HUDEP-2 (cell line): ENCODE results near the gene KANSL1.

Source experiments
- DNase-seq, 76 experiments: peaks; one replicate each; lab custom pipeline; 2025; ENCODE audit not compliant: unreplicated experiment in 76 of 76; lab: John Stamatoyannopoulos, UW

The KANSL1 gene

DNA sequence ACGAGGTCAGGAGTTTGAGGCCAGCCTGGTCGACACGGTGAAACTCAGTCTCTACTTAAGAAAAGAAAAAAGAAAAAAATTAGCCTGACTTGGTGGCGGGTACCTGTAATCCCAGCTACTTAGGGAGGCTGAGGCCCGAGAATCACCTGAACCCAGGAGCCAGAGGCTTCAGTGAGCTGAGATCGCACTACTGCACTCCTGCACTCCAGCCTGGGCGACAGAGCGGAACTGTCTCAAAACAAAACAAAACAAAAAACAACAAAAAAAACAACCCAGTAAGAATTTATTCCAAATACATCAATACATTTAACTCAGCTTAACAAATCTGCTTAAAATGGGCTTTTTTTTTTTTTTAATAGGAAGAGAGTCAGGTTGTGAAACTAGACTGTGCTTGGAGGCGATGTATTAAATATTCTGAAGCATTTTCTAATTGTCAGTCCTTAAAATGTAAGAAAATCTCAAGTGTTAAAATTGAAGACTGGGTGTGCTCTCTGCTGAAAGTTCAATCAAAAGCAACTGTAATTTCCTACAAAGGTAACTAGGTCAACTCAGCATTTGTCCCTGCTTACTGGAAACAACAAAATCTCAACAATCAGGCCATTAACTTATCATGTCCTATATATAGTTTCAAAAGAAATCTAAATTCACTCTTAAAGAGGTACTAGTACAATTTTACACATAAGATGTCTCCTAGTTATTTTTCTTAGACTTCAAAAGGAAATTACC, 23.2 kb downstream of the KANSL1 start:
- no peak for DNase-seq

DNA sequence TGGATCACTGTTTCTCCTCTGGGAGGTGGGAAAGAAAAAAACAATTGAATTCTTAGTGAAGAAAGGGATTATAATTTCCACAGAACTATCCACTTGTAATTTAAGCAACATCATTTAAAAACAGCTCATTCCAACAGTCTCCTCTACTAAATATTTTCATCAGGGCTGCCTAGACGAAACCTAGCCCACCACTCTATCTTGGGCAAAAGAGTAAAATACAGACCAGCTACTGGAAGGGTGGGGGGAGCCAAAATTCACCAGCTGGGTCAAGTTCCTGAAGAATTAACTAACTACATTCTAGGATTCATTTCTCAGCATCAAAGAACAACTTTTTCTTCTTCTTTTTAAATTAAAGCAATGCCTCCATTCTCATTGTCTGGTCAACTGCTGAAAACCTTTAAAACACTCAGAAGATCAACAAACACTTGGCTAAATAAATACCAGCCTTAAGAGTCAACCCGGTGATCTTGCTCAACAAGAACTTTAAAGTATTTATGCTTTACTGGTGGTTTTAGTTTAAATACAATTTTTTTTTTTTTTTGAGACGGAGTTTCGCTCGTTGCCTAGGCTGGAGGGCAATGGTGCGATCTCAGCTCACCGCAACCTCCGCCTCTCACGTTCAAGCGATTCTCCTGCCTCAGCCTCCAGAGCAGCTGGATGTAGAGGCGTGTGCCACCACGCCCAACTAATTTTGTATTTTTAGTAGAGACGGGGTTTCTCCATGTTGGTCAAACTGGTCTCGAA, 25.2 kb downstream of the KANSL1 start:
- DNase-seq = no peak

DNA sequence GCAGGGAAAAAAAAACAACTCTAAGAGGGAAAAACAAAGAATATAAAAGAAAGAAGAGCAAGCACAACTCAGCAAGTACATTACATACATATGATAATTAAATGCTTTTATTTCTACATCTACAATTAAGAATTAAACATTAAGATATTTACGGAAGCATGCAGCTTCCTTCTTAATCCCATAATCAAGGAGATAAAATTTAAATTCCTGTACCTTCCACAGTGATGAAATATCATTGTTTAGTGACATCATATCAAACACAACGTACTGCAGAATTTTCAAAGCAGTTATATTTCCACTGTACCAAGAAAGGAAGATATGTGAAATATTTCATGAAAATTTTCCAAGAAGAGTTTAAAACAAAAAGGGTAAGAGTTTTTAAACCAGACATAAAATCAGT, 26.0 kb downstream of the KANSL1 start:
- no peak for DNase-seq

DNA sequence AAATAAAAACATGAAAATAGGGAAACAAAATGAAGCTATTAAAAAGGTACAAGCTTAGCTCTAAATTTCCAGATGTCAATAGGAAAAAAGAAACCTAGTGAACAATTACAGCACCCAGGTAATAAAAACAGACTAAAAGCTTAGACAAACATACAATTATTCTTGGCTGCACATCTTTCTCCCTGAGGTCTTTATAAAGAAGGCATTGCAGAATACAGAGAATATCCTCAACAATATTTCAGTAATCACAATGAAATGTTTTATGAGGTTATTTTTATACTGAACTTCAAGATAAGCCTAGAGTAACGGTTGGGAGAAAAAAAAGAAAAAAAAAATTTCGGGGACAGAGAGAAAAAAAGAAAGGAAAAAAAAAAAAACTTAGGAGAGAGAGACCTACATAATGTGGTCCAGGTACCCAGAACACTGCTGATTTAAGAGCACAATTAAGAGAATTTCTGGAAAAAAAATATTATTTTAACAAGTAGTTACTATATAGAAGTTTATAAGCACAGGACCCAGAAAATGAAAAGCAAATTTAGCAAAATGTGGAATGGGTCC, 26.5 kb downstream of the KANSL1 start:
- DNase-seq = no peak

DNA sequence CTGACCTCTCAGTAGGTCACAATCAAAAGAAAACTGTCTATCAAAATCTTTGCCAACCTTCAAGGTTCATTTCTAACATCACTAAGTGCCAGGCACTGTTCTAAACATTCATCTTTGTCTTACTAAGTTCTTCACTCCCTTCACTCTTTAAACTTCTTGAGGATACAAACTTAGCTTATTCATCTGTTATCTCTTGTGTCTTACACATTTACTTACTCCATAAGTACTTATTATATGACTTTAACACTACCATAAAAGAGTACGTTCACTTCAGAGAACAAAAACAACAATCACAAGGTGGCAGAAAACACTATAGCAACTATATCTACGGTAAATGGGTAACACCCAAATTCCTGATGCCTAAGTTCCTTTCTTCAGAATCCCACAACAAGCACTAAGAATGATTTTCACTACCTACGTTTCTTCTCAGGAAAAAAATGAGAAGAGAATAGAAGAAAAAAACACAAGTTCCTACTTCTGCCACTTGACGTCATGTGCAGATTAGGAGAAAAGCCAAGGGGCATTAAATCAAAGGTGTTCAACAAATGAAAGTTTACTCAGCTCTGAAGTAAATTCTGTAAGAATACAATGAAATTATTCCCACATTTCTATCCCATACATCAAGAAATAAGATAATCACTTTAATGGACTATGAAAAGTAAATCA, 29.2 kb downstream of the KANSL1 start:
- no peak for DNase-seq

DNA sequence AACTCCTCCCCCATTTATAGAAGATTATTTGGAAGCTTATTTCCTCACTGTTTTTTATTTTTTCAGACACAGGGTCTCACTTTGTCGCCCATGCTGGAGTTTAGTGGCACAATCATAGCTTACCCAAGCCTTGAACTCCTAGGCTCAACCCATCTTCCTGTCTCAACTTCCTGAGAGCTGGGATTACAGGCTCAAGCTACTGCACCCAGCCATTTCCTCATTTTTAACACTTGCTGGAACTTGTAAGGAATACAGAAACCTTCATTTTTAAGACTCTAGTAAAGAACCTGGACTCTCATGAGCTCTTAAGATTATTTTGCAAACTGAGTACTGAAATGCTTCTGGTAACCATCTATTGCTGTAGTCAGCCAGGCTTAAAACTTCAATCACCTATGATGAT, 29.9 kb downstream of the KANSL1 start:
- DNase-seq = no peak

DNA sequence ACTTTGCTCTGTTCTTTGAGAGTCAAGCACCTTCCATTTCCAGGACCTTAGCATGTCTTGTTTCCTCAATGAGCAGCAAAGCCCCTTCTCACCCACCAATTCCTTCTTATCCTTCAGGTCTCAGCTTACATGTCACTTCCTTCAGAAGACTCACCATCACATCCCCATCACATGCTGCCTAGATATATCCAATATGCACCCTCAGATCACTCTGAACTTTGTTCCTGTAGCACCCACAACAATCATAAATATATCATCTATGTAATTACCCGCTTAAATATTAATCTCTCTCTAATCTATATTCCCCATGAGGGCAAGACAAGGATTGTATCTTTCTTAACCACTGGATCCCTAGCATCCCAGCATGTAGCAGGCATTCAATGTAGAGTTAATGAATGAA, 30.4 kb downstream of the KANSL1 start:
- no peak for DNase-seq

DNA sequence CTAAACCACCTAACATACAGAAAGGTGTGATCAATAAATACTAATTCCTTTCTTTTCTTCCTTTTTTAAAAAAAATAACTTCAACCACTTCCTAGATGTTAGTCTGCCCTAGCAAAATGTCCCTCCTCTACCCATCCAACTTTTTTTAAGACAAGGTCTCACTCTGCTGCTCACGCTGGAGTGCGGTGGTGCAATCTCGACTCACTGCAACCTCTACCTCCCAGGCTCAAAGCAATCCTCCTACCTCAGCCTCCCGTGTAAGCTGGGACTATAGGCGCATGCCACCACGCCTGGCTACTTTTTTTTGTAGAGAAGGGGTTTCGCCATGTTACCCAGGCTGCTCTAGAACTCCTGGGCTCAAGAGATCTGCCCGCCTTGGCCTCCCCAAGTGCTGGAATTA, 33.1 kb downstream of the KANSL1 start:
- DNase-seq = no peak

DNA sequence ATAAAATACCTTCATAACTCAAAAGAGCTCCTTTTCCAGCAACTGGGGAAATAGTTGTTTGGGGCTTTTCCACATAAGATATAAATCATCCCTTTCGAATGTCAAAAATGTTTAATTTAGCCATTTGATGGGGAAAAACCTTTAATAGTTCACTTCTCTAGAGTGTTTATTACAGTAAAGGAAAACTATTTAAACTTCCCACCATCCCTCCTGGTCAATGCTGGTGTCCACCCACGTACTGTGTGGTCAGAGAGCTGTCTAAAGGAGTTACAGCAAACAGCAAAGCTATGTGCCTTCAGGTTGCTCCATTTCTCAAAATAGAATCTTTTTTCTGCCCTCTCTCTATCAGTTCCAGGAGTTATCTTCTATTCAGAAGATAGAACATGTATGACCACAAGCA, 33.5 kb downstream of the KANSL1 start:
- no peak for DNase-seq

DNA sequence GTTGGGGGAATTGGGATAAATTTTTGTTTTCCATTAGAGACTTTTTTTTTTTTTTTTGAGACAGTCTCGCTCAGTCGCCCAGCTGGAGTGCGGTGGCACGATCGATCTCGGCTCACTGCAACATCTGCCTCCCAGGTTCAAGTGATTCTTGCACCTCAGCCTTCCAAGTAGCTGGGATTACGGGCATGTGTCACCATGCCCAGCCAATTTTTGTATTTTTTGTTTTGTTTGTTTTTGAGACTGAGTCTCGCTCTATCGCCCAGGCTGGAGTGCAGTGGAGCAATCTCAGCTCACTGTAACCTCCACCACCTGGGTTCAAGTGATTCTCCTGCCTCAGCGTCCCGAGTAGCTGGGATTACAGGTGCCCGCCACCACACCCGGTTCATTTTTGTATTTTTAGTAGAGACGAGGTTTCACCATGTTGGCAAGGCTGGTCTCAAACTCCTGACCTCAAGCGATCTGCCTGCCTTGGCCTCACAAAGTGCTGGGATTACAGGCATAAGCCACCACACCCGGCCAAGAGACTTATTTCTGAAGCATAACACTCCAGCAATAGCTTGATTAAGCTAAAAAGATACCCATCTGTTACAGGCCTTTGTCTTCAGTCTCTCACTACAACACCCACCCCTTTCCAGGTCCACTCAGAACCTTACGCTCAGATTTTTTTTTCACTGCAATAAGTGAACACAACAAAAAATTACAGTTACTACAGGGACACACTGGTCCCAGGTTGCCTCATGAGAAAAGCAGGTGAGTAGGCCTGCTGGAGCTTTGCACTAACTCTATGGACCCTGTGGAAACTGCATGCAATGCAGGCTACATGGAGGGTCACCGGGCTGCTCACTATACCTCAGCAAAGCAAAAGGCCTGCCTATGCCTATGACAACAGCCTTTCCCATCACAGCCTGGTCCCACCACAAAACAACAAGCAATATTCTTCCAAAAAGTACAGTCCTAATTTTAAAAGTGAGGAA, 34.6 kb downstream of the KANSL1 start:
- no peak for DNase-seq

DNA sequence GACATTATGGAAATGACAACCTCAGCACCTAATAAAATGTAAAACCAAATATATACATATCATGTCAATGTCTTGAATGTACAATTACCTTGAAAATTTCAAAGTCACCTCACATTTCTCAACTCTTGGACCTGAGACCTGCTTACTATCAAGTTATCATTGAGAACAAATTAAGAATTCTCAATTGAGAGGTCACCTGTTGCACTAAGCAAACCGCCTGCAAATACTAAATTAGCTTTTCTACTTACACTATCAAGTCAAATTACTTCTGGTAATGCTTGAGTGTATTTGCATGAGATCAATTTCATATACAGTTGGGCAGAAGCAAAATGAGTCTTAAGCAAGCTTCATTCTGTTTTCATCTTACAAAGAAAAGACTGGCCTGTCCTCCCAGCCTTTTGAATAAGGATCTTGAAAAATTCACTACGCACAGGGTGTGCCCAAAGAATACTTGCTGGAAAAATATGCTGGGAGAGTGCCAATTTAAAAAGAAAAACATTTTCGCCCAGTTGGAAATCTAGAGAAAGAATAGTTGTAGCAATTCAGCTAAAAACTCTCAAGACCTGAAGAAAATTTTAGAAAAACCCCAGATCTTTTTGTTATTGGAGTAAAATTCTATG, 35.7 kb downstream of the KANSL1 start:
- DNase-seq = no peak

DNA sequence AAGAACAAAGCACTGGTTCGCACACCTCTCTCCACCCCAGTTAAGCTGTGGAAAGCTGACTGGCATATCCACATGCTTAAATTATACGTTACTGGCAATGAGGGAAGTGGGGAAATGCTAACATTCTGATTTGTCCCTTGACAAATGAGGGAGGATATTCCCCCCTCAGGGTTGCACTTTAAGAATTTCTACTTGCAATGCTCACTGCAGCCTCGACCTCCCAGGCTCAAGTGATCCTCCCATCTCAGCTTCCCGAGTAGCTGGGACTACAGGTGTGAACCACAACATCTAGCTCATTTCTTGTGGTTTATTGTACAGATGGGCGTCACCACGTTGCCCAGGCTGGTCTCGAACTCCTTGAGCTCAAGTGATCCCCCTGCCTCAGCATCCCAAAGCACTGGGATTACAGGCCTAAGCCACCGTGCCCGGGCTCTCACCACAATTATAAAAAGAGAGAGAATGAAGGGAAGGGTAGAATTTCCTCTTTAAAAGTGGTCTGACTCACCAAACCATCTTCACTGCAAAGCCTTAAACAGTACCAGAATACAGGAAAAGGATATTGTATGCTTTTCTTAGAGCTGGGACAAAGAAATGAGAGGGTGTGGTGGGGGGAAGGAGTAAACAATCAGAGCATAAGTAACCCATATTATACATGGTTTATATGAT, 38.9 kb downstream of the KANSL1 start:
- no peak for DNase-seq

DNA sequence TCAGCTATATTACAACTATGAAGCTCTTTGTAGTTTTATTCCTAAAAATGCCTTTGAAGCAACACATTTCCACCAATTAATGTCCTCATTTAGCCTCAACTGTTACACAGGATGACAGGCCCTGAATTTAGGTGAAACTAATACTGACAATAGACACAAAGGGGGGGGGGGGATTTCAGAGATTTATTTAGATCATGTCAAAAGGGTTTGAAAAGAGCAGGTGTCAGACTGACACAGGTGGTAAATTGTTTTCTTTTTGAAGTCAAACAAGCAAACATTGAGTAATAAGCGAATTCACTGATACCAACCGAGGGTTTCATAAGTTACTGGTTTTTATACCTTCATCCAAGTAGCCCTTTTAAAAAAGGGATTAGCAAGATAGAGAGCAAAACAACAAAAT, 40.8 kb downstream of the KANSL1 start:
- no peak for DNase-seq

DNA sequence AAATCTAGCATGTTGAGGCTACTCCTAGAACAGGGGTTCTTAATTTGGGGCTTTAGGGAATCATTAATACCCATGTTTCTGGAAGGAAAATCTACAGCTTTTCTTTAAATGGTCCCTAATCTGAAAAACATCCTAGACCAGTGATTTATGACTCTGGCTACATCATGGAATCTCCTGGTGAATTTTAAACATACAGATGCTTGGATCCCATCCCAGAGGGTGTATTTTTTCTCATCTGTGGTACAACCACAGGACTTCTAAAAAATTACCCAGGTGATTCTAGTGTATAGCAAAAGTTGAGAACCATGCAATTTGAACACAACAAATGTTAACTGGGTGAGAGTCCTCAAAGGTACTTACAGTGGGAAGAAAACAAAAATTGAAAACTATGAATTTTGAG, 41.5 kb downstream of the KANSL1 start:
- DNase-seq = no peak

DNA sequence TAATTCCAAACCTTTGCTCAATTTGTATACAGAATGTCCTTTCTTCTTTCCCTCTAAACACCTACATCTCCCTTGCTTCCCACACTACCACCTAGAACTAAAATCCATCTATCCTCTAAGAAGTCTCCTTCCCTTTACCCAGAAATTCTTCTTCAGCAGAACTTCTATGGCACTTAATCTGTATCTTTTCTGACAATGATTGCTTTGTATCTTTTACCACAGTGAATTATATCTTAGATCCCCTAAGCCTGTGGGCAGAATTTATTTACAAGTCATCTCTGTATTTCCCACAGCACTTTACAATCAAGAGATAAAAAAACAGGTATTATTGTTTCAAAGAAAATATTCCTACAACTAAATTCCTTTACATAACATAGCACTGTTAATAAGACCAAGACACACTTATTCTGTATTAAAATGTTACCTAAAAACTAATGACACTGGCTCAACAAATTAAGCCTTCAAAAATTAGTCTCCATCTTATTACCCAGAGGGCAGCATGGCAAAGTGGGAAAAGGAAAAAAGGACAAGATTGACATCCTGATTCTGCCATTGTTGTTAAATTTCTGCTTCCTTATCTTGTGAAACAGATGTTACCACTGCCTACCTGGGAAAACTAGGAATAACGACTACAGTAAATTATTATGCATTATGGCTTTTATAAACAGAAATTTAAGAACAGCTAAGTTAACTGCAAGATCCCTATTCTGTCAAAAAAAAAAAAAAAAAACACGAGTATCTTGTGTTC, 42.8 kb downstream of the KANSL1 start:
- DNase-seq = no peak

DNA sequence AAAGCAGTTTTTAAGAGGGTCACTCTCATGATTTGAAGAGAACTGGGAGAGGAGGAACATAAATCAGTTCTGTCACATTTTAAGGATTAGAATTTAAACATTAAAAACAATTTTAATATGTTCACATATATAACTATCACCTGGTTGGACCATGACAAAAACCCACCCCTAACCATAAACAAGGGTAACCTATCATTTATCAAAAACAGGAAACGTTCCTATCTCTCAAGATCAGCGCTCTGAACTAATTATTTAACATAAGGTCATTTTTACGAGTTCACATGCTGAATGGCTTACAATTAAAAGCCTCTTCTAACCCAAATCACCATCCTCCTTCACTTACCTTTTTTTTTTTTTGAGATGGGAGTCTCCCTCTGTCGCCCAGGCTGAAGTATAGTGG, 45.0 kb downstream of the KANSL1 start:
- DNase-seq = no peak

DNA sequence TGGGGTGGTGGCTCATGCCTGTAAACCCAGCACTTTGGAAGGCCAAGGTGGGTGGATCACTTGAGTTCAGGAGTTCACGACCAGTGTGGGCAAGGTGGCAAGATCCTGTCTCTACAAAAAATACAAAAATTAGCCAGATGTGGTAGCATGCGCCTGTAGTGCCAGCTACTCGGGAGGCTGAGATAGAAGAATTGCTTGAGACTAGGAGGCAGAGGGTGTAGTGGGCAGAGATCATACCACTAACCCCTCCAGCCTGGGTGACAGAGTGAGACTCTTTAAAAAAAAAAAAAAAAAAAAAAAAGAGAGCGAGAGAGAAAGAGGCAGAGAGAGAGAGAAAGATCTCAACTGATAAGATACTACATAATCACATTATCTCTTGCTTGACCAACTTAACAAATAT, 45.9 kb downstream of the KANSL1 start:
- DNase-seq = no peak

DNA sequence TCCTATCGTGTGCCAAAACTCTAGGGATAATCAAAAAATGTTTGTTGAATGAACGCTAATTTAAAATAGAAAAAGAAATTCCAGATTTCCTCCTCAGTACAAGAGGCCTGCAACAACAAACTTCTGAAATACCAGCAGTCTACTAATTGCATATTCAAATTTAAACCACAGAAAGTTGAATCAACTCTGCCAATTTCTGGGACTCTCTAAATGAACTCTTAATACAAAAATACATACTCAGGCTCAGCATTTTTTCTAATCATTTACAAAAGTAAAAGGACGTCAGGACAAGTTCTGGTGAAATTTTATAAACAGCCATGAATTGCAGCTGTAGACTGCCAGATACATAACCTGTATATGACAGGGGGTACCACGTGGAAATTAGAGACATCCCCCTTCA, 49.0 kb downstream of the KANSL1 start:
- no peak for DNase-seq

DNA sequence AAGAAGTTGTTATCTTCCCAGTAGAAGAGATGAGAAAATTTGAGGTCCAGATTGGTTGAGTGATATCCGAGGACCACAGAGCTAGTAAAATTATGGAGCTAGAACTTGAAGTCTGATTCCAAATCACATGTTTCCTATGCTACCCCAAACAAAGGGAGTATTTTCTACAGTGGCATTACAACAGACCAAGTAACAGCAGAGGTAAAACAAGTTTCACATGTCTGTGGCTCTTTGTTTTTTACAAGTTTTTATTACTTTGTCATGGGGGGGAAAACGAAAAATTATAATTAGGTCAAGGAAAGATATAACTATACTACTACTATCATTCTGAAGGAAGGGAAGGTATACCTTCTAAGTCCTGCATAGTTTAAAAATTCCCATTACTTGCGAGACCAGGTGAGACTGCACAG, 49.4 kb downstream of the KANSL1 start:
- DNase-seq = no peak
